Adrenal gland (tissue), 12 donors: Measurements from ENCODE around the gene TWF1. TPM values are rescaled to one million over a fixed set of nuclear protein-coding genes. Genes with fewer than 3 reads are reported as not detected.

ENCODE experiments used
- DNase-seq, 7 donors: peaks; one replicate each; pipeline ENCODE4 v3.0.0-alpha.2; 2019 to 2020
- H3K27ac ChIP-seq, 5 donors: fragments of 200-600 bp; sonication (generic) in 4 of 5; 1 replicate in 3 of 5; 2 replicates in 2 of 5; pipeline versions ENCODE4 v1.5.1 to v1.8.0; 2016 to 2020; ENCODE audit warnings: mild to moderate bottlenecking in 1 of 5
- H3K27me3 ChIP-seq: fragments of 200-600 bp; 2 replicates; pipeline ENCODE4 v1.8.0; 2021
- H3K36me3 ChIP-seq, 2 donors: fragments of 200-600 bp; replicated peaks in 1 of 2; 1 replicate in 1 of 2; 2 replicates in 1 of 2; pipeline versions ENCODE4 v1.5.1 to v1.8.0; 2018 to 2022
- H3K4me1 ChIP-seq, 2 donors: fragments of 200-600 bp; replicated peaks in 1 of 2; 1 replicate in 1 of 2; 2 replicates in 1 of 2; pipeline versions ENCODE4 v1.5.1 to v1.8.0; 2018 to 2021
- H3K4me3 ChIP-seq, 4 donors: fragments of 200-600 bp; sonication (generic) in 3 of 4; one replicate each; pipeline ENCODE4 v1.5.1; 2016 to 2018
- H3K9me3 ChIP-seq, 3 donors: fragments of 200-600 bp; sonication (generic) in 1 of 3; replicated peaks in 1 of 3; 1 replicate in 2 of 3; 2 replicates in 1 of 3; pipeline versions ENCODE4 v1.5.1 to v1.8.0; 2016 to 2021
- POLR2A ChIP-seq, 2 donors: fragments of 450-650 bp; IDR thresholded peaks; one replicate each; pipeline ENCODE4 v1.6.1; 2017; ENCODE audit warnings: antibody characterized with exemption in 2 of 2, mild to moderate bottlenecking in 2 of 2, moderate library complexity in 1 of 2
- WGBS, 4 donors: extraction: QIAGEN DNeasy Blood & Tissue Kit in 2 of 4; methylation state at CpG; one replicate each; pipeline versions ENCODE4 v1.1.5 to v1.1.7; 2013 to 2017; 5-methylcytosine and 5-hydroxymethylcytosine counted together
- intact Hi-C, 2 donors: fragments of 100-400 bp; cut with DNase I; formaldehyde crosslinking; loops; one replicate each; pipeline versions ENCODE4 v1.14.1 to v1.15.0; 2022 to 2023
- polyA plus RNA-seq, 3 donors: library from polyadenylated mRNA; stranded (reverse); fragments of 200-250 nt in 2 of 3; fragments of 350-450 nt in 1 of 3; fragmentation: Illumina TruSeq in 1 of 3; extraction: RNeasy Lipid Tissue Mini Kit (QIAGEN cat#74804) in 1 of 3; gene quantifications; one replicate each; pipeline ENCODE4 v1.2.3, GENCODE V29; 2013 to 2014
- total RNA-seq, 9 donors: library from RNA; depleted of rRNA in 4 of 9; stranded (reverse); fragments of >200 nt in 4 of 9; fragments of 120-200 nt in 1 of 9; fragmentation: NEBNext Ultra II Directional in 1 of 9; extraction: Animal tissue kit (Norgen Biotek cat#: 25700) in 1 of 9; gene quantifications; one replicate each; pipeline versions ENCODE4 v1.1.0 to v1.2.4, GENCODE V29; 2013 to 2023
- TF ChIP-seq, protein P1 (sequence below), 6 experiments: fragments of 450-650 bp in 4 of 6; fragments of 200-600 bp in 2 of 6; sonication (generic) in 1 of 6; IDR thresholded peaks; 1 replicate in 5 of 6; 2 replicates in 1 of 6; pipeline versions ENCODE4 v1.5.1 to v1.8.0; 2016 to 2021; ENCODE audit warnings: antibody characterized with exemption in 6 of 6, mild to moderate bottlenecking in 2 of 6, moderate library complexity in 1 of 6
- donor health status: healthy with polysubstance abuse.
- donor health status: Bipolar disorder and iron deficiency.
- donor health status: DM: yes; HTN: yes; CAD: no.
- donor health status: DM: no; HTN: no; CAD: no.
- donor health status: DM: no; HTN: no; CAD: no.
- donor health status: DM: yes; HTN: yes; CAD: no.

The TWF1 gene
- total and polyA plus RNA-seq, 12 donors, result 38.0 to 116 (median 83.8) TPM

- no peaks in the 10 kb centered on the region for H3K9me3 ChIP-seq
- intact Hi-C loops, result no loop called here
- no peak overlapping the region for H3K4me3 ChIP-seq
- H3K27me3 ChIP-seq, result no peaks in the 10 kb centered on the region
- H3K4me1 ChIP-seq, result no peaks in the 10 kb centered on the region
- H3K27ac ChIP-seq, result no peak overlapping the region
- 68 to 89% (median 79%) methylated on average over 1 of the region's 1 CpG for WGBS, 4 donors
- H3K36me3 ChIP-seq, result no peaks in the 10 kb centered on the region
- TF ChIP-seq, protein P1, sequence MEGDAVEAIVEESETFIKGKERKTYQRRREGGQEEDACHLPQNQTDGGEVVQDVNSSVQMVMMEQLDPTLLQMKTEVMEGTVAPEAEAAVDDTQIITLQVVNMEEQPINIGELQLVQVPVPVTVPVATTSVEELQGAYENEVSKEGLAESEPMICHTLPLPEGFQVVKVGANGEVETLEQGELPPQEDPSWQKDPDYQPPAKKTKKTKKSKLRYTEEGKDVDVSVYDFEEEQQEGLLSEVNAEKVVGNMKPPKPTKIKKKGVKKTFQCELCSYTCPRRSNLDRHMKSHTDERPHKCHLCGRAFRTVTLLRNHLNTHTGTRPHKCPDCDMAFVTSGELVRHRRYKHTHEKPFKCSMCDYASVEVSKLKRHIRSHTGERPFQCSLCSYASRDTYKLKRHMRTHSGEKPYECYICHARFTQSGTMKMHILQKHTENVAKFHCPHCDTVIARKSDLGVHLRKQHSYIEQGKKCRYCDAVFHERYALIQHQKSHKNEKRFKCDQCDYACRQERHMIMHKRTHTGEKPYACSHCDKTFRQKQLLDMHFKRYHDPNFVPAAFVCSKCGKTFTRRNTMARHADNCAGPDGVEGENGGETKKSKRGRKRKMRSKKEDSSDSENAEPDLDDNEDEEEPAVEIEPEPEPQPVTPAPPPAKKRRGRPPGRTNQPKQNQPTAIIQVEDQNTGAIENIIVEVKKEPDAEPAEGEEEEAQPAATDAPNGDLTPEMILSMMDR (IDR thresholded peaks at IDR 0.05), result no peak
- no peak for TF ChIP-seq POLR2A (IDR thresholded peaks at IDR 0.05)
- DNase-seq, result no peak
Measured at GRCh38 chr12:43827093-43827492, 21.0 kb upstream of the TWF1 start.

DNA sequence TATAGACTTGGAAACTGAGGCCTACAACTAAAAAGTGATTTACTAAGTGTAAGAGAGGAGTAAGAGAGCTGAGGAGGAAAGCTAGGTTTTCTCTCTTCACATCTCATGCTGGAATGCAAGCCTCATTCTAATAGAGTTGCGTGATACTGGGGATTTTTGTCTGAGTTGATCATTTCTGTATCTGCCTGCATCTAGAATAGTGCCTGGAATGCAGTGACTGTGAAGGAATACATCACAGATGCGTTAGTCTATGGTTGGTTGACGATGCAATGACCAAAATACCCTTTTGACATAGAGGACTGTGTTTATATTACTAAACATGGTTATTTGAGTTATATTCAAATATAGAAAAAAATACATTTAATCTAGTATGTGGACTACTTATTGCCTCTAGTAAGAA lies 20.6 kb upstream of the TWF1 start:
- TF ChIP-seq, protein P1 (IDR thresholded peaks at IDR 0.05), result no peak
- no peak for TF ChIP-seq POLR2A (IDR thresholded peaks at IDR 0.05)
- Histone ChIP-seq H3K9me3 (no peaks in the 10 kb centered on the region), H3K27ac (no peak overlapping the region), H3K4me3 (no peak overlapping the region), H3K4me1 (no peaks in the 10 kb centered on the region), H3K27me3 (no peaks in the 10 kb centered on the region), H3K36me3 (no peaks in the 10 kb centered on the region)
- WGBS, 4 donors, result 83 to 89% (median 88%) methylated on average over 3 of the region's 3 CpGs
- no peak for DNase-seq
- intact Hi-C loops, result no loop called here

- intact Hi-C loops, result no loop called here
Measured at GRCh38 chr12:43824207-43824775, 18.2 kb upstream of the TWF1 start.

DNA sequence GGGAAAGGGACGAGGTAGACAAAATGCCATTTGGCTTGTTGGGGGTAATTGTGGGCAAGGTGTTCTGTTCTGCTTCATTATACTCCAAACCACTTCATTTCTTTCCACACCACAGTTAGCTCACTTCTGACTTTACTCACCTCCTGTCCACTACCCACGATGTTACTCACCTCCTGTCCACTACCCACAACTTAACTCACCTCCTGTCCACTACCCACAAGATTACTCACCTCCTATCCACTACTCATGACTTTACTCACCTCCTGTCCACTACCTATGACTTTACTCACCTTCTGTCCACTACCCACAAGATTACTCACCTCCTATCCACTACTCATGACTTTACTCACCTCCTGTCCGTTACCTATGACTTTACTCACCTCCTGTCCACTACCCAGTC lies 10.1 kb upstream of the TWF1 start:
- Histone ChIP-seq H3K27ac (no peak overlapping the region), H3K4me1 (no peaks in the 10 kb centered on the region), H3K9me3 (no peaks in the 10 kb centered on the region), H3K27me3 (no peaks in the 10 kb centered on the region), H3K36me3 (no peaks in the 10 kb centered on the region), H3K4me3 (no peak overlapping the region)
- TF ChIP-seq, protein P1 (IDR thresholded peaks at IDR 0.05), result no peak
- TF ChIP-seq POLR2A (IDR thresholded peaks at IDR 0.05), result no peak
- intact Hi-C loops, result no loop called here
- WGBS, 4 donors, result 63 to 86% (median 75%) methylated on average over 3 of the region's 3 CpGs
- DNase-seq, result no peak

More at GRCh38 chr12:43824207-43824775, 18.2 kb upstream of the TWF1 start:
- Histone ChIP-seq H3K4me3 (no peak overlapping the region), H3K9me3 (no peaks in the 10 kb centered on the region), H3K27ac (no peak overlapping the region), H3K27me3 (no peaks in the 10 kb centered on the region), H3K36me3 (no peaks in the 10 kb centered on the region), H3K4me1 (no peaks in the 10 kb centered on the region)
- TF ChIP-seq, protein P1 (IDR thresholded peaks at IDR 0.05), result no peak
- no peak for TF ChIP-seq POLR2A (IDR thresholded peaks at IDR 0.05)
- 74 to 83% (median 76%) methylated on average over 8 of the region's 8 CpGs for WGBS, 4 donors
- DNase-seq, result no peak
